ENCODE measurements around the gene UNC5B.
A peak's percentile ranks its signal among the peaks of the same experiment; 100 is the strongest.
"Not testable (repeated sequence)": the region's sequence is repeated elsewhere in the genome, so short reads cannot be mapped to it uniquely, and the experiment has no call there.

The UNC5B gene

GRCh38 chr10:71266147-71266917 is 54.0 kb downstream of the UNC5B start:
- peak in 4 of 58 donors; percentile 15 to 65 (median 32) for DNase-seq

GRCh38 chr10:71266918-71267442 is 54.6 kb downstream of the UNC5B start:
- no peak for DNase-seq

GRCh38 chr10:71267508-71268240 is 55.3 kb downstream of the UNC5B start:
- no peak for DNase-seq

- DNase-seq: peak in 35 of 58 donors; percentile 15 to 75 (median 38)
Measured at GRCh38 chr10:71268247-71268691, 55.9 kb downstream of the UNC5B start.

- DNase-seq: peak in 20 of 58 donors; percentile 22 to 75 (median 38)
Measured at GRCh38 chr10:71268758-71269157, 56.4 kb downstream of the UNC5B start.

- peak in 1 of 58 donors; percentile 24 for DNase-seq
Measured at GRCh38 chr10:71269301-71270288, 57.2 kb downstream of the UNC5B start.

GRCh38 chr10:71270301-71271220 is 58.2 kb downstream of the UNC5B start:
- peak in 33 of 58 donors; percentile 15 to 66 (median 35) for DNase-seq

- no peak for DNase-seq
Measured at GRCh38 chr10:71271662-71272055, 59.3 kb downstream of the UNC5B start.

GRCh38 chr10:71272056-71272771 is 59.8 kb downstream of the UNC5B start:
- peak in 1 of 58 donors; percentile 23 for DNase-seq

GRCh38 chr10:71272974-71273373 is 60.6 kb downstream of the UNC5B start:
- DNase-seq: not testable (repeated sequence)

- no peak for DNase-seq
Measured at GRCh38 chr10:71273506-71273905, 61.1 kb downstream of the UNC5B start.

GRCh38 chr10:71274901-71275796 is 62.8 kb downstream of the UNC5B start:
- no peak for DNase-seq

- DNase-seq: no peak
Measured at GRCh38 chr10:71276873-71277272, 64.5 kb downstream of the UNC5B start.

GRCh38 chr10:71277914-71278665 is 65.7 kb downstream of the UNC5B start:
- DNase-seq: peak in 8 of 58 donors; percentile 14 to 52 (median 40)

GRCh38 chr10:71278691-71279588 is 66.6 kb downstream of the UNC5B start:
- peak in 39 of 58 donors; percentile 14 to 79 (median 50) for DNase-seq

- peak in 1 of 58 donors; percentile 17 for DNase-seq
Measured at GRCh38 chr10:71279590-71280170, 67.3 kb downstream of the UNC5B start.

All from anterior cingulate cortex (tissue), 58 donors.